HG02973 (cell line): ENCODE data around the gene UBE2O.

Source experiments
- ATAC-seq: cut with Tn5 transposase; IDR thresholded peaks from one replicate; pipeline ENCODE4 v1.9.1; 2021; ENCODE audit warnings: moderate library complexity; ENCODE audit not compliant: unreplicated experiment

Gene UBE2O

GRCh38 chr17:76419576-76420260, 33.2 kb downstream of the UBE2O start:
- ATAC-seq: no peak

- ATAC-seq: no peak
These were observed 35.3 kb downstream of the UBE2O start for GRCh38 chr17:76417499-76418143.

- no peak for ATAC-seq
These were observed 36.1 kb downstream of the UBE2O start for GRCh38 chr17:76416899-76417298.

- ATAC-seq: no peak
These were observed 36.5 kb downstream of the UBE2O start for GRCh38 chr17:76416457-76416856.

DNA sequence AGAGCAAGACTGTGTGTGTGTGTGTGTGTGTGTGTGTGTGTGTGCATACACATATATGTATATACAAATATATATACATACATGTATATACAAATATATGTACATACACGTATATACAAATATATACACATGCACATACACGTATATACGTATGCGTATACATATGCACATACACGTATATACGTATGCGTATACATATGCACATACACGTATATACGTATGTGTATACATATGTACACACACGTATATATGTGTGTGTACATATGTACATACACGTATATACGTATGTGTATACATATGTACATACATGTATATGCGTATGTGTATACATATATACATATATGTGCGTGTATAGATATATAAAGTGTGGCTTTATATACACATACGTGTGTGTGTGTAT, 37.2 kb downstream of the UBE2O start:
- no peak for ATAC-seq

DNA sequence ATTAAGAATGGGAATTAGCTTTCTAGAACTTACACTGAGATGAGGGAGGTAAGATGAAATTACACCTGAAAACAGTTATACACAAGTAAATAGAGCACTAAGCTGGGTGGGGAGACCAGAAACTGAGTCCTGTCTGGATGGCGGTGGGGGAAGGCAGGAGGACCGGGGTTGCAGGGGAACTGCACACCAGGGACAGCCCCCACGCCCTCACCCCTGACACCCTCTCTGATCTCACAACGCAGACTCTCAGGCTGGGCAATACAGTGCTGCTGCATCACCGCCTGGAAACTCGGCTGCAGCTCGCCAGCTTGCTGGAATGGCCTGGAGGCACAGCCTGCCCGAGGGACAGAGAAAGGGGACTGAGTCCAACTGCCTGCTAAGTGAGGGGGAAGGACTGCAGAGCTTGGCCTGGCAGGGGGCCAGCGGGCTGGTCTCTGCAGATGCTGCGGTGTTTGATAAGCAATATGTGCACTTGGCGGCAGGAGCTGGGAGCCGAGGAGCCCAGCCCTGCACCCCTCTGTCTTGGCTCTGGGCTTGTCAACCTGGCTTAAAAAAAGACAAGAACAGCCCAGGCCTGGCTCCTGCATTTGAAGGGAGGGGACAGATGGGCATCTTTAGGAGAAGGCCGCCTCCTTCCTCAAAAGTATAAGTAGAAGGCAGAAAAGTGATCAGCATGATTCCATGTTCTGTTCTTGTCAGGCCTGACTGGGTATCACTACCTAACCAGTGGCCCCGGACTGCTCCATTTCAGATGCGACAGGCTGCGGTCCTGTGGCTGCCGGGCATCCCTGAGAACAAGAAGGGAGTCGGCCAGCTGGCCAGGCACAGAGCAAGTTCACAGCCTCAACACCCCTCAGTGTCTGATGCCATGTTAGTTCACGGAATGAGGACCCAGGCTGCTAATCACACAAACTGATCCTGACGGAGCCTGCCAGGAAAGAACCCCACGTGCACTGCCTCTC, 38.3 kb downstream of the UBE2O start:
- no peak for ATAC-seq

GRCh38 chr17:76411247-76411646, 41.7 kb downstream of the UBE2O start:
- no peak for ATAC-seq

DNA sequence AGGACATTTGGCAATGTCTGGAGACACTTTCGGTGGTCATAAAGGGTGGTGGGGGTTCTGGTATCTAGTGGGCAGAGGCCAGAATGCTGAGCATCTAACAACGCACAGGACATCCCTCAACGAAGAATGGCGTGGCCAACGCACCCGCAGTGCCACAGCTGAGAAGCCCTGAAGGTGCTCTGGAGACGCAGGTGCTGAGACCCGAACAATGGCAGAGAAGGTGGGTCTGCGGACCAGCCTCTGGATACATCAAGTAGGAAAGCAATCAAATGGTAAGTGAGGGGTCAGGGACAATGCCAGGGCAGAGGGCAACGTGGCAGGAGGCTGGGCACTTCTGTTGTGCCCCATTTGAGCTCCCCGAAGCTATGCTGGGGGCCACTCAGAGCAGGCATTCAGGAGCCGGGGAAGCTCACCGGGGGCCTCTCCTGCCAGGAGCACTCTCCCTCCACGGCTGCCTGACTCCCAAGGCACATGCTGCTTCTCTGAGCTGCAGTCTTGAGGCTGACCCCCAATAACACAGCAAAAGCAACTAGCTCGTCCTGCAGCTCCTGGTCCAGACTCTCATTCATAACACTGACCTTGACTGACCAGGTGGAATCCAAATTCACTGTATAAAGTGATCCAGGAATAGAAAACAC, 42.5 kb downstream of the UBE2O start:
- ATAC-seq: no peak

GRCh38 chr17:76408037-76408849, 44.7 kb downstream of the UBE2O start:
- ATAC-seq: no peak

DNA sequence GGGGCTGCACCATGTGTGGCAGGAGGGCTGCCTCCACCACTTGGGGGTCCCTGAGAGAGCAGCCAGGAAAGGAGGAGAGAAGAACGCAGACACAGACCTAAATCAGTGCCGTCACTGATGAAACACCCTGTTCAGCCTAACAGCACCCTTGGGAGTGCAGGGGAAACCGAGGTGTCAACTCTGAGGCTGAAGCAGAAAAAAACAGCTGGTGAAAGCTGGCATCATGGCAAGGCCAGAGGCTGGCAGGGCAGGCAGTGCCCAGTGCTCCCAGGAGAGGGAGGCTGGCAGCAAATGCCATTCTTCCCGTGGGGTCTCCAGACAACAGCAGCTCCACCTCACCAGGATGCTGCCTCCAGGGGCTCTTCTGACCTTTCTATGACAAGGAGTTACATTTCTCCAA, 45.4 kb downstream of the UBE2O start:
- no peak for ATAC-seq

- ATAC-seq: no peak
These were observed 46.8 kb downstream of the UBE2O start for GRCh38 chr17:76405967-76406647.

GRCh38 chr17:76405607-76405966, 47.4 kb downstream of the UBE2O start:
- no peak for ATAC-seq

GRCh38 chr17:76404976-76405563, 47.9 kb downstream of the UBE2O start:
- ATAC-seq: no peak

DNA sequence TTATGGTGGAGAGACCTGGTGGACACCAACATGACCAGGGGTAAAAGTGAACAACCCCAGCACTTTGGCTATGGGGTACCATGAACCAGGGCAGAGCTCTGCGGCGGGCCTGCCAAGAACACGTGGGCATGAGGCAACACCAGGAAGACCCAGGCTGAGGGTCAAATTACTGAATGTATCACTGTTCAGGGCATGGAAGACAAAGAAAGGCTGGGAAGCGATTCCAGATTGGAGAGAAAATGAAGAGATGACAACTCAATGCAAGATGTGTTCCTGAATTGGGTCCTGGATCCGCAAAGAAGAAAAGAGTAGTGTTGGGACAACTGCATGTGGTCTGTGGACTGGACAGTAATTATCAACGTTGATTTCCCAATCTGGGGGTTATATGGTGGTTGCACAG, 48.7 kb downstream of the UBE2O start:
- no peak for ATAC-seq

DNA sequence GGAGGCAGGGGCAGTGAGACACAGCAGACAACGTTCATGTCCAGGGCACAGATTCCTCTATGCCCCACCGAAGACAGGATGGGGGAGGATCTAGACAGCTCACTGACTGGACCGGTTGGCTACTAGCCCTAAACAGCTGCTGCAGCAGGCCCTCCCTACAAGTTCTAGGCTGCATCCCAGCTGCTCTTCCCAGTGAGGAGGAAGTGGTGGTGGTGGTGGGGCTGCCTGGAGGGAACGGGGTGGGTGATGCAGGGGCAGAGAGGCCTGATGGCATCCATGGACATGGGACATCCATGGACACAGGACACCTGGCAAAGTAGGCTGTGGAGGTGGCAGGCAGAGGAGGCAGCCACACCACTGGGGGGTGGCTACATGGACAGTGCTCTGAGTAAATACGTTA, 50.2 kb downstream of the UBE2O start:
- ATAC-seq: no peak

- no peak for ATAC-seq
These were observed 53.5 kb downstream of the UBE2O start for GRCh38 chr17:76399175-76400172.

GRCh38 chr17:76398523-76399174, 54.3 kb downstream of the UBE2O start:
- no peak for ATAC-seq
